A549 treated with Hydrocortisone at 1 μM for 4 hours (cell line): Measurements from ENCODE around the gene IL9. TPM values are rescaled to one million over a fixed set of nuclear protein-coding genes. Genes with fewer than 3 reads are reported as not detected.

Experiments used
- total RNA-seq: library from RNA; stranded (reverse); fragments of 200-300 nt; extraction: Qiagen RNA extraction; gene quantifications from 5 replicates; pipeline ENCODE4 v1.2.3, GENCODE V29; 2022

Gene IL9
- not detected in 5 replicates for total RNA-seq

GRCh38 chr5:135895474-135896006 lies at the start of gene IL9:
Gene IL9 (minus strand): TSS chr5:135895841. CDS start chr5:135895816, 25 bp downstream.

Other genes with a start within 250 kb of the IL9 start
- gene SLC25A48, start 61.2 kb downstream of the IL9 start, total RNA-seq = 0.12 to 0.45 TPM (median 0.24 TPM) in 5 replicates
- gene LECT2, start 59.1 kb upstream of the IL9 start, total RNA-seq = not detected in 5 replicates
- gene TGFBI, start 133.1 kb upstream of the IL9 start, total RNA-seq = 1,399 to 2,041 TPM (median 1,852 TPM) in 5 replicates
- 19.0 to 32.0 TPM (median 29.7 TPM) in 5 replicates for gene SMAD5, start 237.0 kb upstream of the IL9 start, total RNA-seq